Mammary epithelial cell (primary cell): ENCODE data around the gene SLC44A2.

ENCODE experiments used
- CTCF ChIP-seq, 2 donors: IDR thresholded peaks in 1 of 2; conservative IDR thresholded peaks in 1 of 2; 2 replicates each; pipeline ENCODE4 v1.5.1; 2011 to 2012; ENCODE audit warnings: inconsistent platforms in 2 of 2, low read length in 2 of 2, mild to moderate bottlenecking in 2 of 2, control low read depth in 1 of 2, low read depth in 1 of 2; ENCODE audit not compliant: insufficient read depth in 1 of 2; ENCODE audit errors: extremely low read depth in 1 of 2
- EZH2 ChIP-seq: IDR thresholded peaks from 2 replicates; pipeline ENCODE4 v1.6.1; 2012; ENCODE audit warnings: low read length, inconsistent platforms, borderline replicate concordance

DNA sequence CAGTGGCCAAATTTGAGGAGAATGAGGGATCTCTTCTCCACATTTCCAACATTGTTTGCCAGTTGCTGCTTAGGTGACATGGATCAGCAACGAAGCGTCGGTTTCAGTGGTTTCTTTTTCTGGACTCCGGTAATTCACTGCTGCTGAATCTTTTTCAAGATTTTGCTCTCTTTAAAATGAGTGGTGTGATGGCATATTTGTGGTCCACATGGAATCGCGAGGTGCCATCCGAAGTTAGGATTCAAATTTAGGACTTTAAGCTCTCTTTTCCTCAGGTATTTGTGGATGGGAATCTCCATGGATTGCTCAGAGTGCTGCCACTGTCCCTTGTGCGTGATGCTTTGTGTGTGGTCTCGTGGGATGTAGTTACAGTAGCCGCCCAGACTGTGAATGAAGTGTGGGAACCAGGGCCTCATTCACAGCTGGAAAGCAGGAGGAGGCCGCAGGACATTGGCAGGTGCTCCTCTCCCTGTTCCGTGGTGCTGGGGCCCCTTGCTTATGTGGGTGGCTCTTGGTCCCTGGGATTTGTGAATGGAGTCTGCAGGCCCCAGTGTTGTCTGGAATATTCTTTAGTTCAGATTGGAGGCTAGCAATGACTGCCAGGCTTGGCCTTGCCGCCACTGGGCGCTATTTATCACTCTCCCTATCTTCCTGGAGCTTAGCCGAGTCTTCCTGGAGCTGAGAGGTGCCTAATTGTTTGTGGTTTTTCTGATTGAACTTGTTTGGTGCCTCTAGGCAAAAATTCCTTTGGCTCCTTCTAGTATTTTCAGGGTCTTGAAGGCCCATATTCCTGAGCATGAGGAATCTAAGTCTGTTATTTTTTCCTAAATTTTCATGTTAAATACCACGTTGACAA lies 30.3 kb downstream of the SLC44A2 start:
- TF ChIP-seq CTCF (conservative IDR thresholded peaks at IDR 0.05 in 1 of 2, IDR thresholded peaks at IDR 0.05 in 1 of 2; ENCODE audit: extremely low read depth in 1 of 2, insufficient read depth in 1 of 2, low read depth in 1 of 2, low read length in 2 of 2), result peak in 1 of 2 donors; percentile 27
- TF ChIP-seq EZH2, result no peak
